Common myeloid progenitor, CD34-positive (primary cell): ENCODE measurements around the gene TBC1D2.

Experiments
- CTCF ChIA-PET: fragments of 350-600 bp; sonication (Branson Sonifier 250); formaldehyde crosslinking; loops from one replicate; lab custom pipeline; 2021; ENCODE audit warnings: antibody characterized with exemption; lab: Charles Lee
- POLR2A ChIA-PET: fragments of 350-600 bp; sonication (Branson Sonifier 250); formaldehyde crosslinking; loops from one replicate; lab custom pipeline; 2021; ENCODE audit warnings: antibody characterized with exemption; lab: Charles Lee
- DNase-seq, 3 donors: peaks; one replicate each; pipeline versions ENCODE4 v3.0.0 to v3.0.0-alpha.2; 2013
- H3K27ac ChIP-seq, 2 experiments: 1 replicate in 1 of 2; 2 replicates in 1 of 2; pipeline ENCODE4 v1.7.0; 2013; ENCODE audit warnings: inconsistent platforms in 2 of 2, low read length in 2 of 2, mild to moderate bottlenecking in 2 of 2, low read depth in 1 of 2, moderate library complexity in 1 of 2; ENCODE audit not compliant: severe bottlenecking in 2 of 2, insufficient read depth in 1 of 2, poor library complexity in 1 of 2
- H3K27me3 ChIP-seq, 5 experiments: replicated peaks in 2 of 5; 1 replicate in 3 of 5; 2 replicates in 2 of 5; pipeline versions ENCODE4 v1.6.1 to v1.7.0; 2013; ENCODE audit warnings: low read length in 4 of 5, mild to moderate bottlenecking in 2 of 5, moderate library complexity in 2 of 5, inconsistent platforms in 1 of 5; ENCODE audit not compliant: insufficient read depth in 5 of 5, control insufficient read depth in 4 of 5
- H3K36me3 ChIP-seq, 4 experiments: 1 replicate in 2 of 4; 2 replicates in 2 of 4; pipeline versions ENCODE4 v1.6.1 to v1.7.0; 2013; ENCODE audit warnings: low read length in 3 of 4, control low read depth in 1 of 4, mild to moderate bottlenecking in 1 of 4; ENCODE audit not compliant: control insufficient read depth in 4 of 4, insufficient read depth in 4 of 4
- H3K4me1 ChIP-seq, 4 experiments: 1 replicate in 3 of 4; 2 replicates in 1 of 4; pipeline versions ENCODE4 v1.6.1 to v1.7.1; 2013; ENCODE audit warnings: low read length in 3 of 4, mild to moderate bottlenecking in 3 of 4, control low read depth in 1 of 4, inconsistent platforms in 1 of 4, moderate library complexity in 1 of 4; ENCODE audit not compliant: control insufficient read depth in 4 of 4, insufficient read depth in 4 of 4; ENCODE audit errors: control extremely low read depth in 1 of 4
- H3K4me3 ChIP-seq, 7 experiments: 1 replicate in 4 of 7; 2 replicates in 3 of 7; pipeline versions ENCODE4 v1.5.1 to v1.7.0; 2013; ENCODE audit warnings: mild to moderate bottlenecking in 7 of 7, low read length in 6 of 7, moderate library complexity in 6 of 7, inconsistent platforms in 2 of 7, low read depth in 2 of 7, control low read depth in 1 of 7; ENCODE audit not compliant: insufficient read depth in 4 of 7, control insufficient read depth in 1 of 7; ENCODE audit errors: extremely low read depth in 1 of 7
- H3K9me3 ChIP-seq, 5 experiments: 1 replicate in 4 of 5; 2 replicates in 1 of 5; pipeline versions ENCODE4 v1.6.1 to v1.7.1; 2013; ENCODE audit warnings: low read length in 4 of 5, mild to moderate bottlenecking in 2 of 5, inconsistent platforms in 1 of 5, low read depth in 1 of 5, moderate library complexity in 1 of 5; ENCODE audit not compliant: control insufficient read depth in 4 of 5, insufficient read depth in 2 of 5; ENCODE audit errors: control extremely low read depth in 1 of 5
- WGBS: methylation state at CpG from one replicate; pipeline ENCODE4 v1.1.5; 2013; ENCODE audit not compliant: insufficient coverage; 5-methylcytosine and 5-hydroxymethylcytosine counted together

The TBC1D2 gene

GRCh38 chr9:98255061-98255577, 330 bp downstream of the TBC1D2 start:
- ChIA-PET CTCF (interaction anchor here (0.7 to 4.0 kb wide), 8 partner anchors 8 to 204 kb away, joined by 3 to 19 read pairs (median 4); no protein-coding TSS in a partner anchor), POLR2A (interaction anchor here (0.6 to 1.5 kb wide), 3 partner anchors 7 to 136 kb away, joined by 3 to 5 read pairs (median 4); partner anchors contain the start of gene TRIM14)
- Histone ChIP-seq H3K4me1 (peaks cover 6 to 33% (median 30%) of the 10 kb centered on the region in 4 experiments), H3K9me3 (no peaks in the 10 kb centered on the region), H3K27ac (peak overlapping the region in 1 of 2 experiments; percentile 60), H3K4me3 (peak overlapping the region; percentile 87 to 97 (median 94)), H3K27me3 (peaks cover 0 to 4% (median 0%) of the 10 kb centered on the region in 5 experiments), H3K36me3 (peaks cover 0 to 11% (median 4%) of the 10 kb centered on the region in 4 experiments)
- WGBS: 0% methylated on average over 33 of the region's 36 CpGs
- peak in 2 of 3 donors; percentile 61 to 73 for DNase-seq

- POLR2A ChIA-PET: interaction anchor here (0.6 kb wide), 1 partner anchor 14 kb away, joined by 4 read pairs; no protein-coding TSS in a partner anchor
- H3K36me3 ChIP-seq: peaks cover 0 to 11% (median 4%) of the 10 kb centered on the region in 4 experiments
- CTCF ChIA-PET: interaction anchor here (0.6 to 4.0 kb wide), 6 partner anchors 13 to 209 kb away, joined by 3 to 19 read pairs (median 4); no protein-coding TSS in a partner anchor
- peak overlapping the region; percentile 87 to 97 (median 94) for H3K4me3 ChIP-seq
- 53% methylated on average over 5 of the region's 5 CpGs for WGBS
- H3K27ac ChIP-seq: peak overlapping the region in 1 of 2 experiments; percentile 60
- no peak for DNase-seq
- H3K4me1 ChIP-seq: peaks cover 6 to 39% (median 37%) of the 10 kb centered on the region in 4 experiments
- H3K9me3 ChIP-seq: no peaks in the 10 kb centered on the region
- H3K27me3 ChIP-seq: peaks cover 0 to 4% (median 0%) of the 10 kb centered on the region in 5 experiments
Observed at GRCh38 chr9:98254228-98255060, 1.0 kb downstream of the TBC1D2 start.

- 90% methylated on average over 2 of the region's 3 CpGs for WGBS
- ChIA-PET CTCF (interaction anchor here (0.6 to 4.0 kb wide), 5 partner anchors 12 to 208 kb away, joined by 3 to 19 read pairs (median 3); no protein-coding TSS in a partner anchor), POLR2A (no interaction called here)
- no peak for DNase-seq
- Histone ChIP-seq H3K27me3 (peaks cover 0 to 4% (median 0%) of the 10 kb centered on the region in 5 experiments), H3K9me3 (no peaks in the 10 kb centered on the region), H3K4me1 (peaks cover 6 to 46% (median 45%) of the 10 kb centered on the region in 4 experiments), H3K27ac (no peak overlapping the region), H3K4me3 (peak overlapping the region in 1 of 7 experiments; percentile 13), H3K36me3 (peaks cover 0 to 11% (median 4%) of the 10 kb centered on the region in 4 experiments)
Observed at GRCh38 chr9:98253565-98253964, 1.9 kb downstream of the TBC1D2 start.

GRCh38 chr9:98251551-98251950, 3.9 kb downstream of the TBC1D2 start:
- CTCF ChIA-PET: interaction anchor here (0.9 to 1.5 kb wide), 2 partner anchors 36 to 137 kb away, joined by 4 to 5 read pairs; no protein-coding TSS in a partner anchor
- no peak overlapping the region for H3K4me3 ChIP-seq

GRCh38 chr9:98249771-98250170, 5.7 kb downstream of the TBC1D2 start:
- H3K27ac ChIP-seq: peak overlapping the region in 1 of 2 experiments; percentile 89
- peaks cover 0 to 11% (median 4%) of the 10 kb centered on the region in 4 experiments for H3K36me3 ChIP-seq
- H3K9me3 ChIP-seq: no peaks in the 10 kb centered on the region
- H3K4me3 ChIP-seq: no peak overlapping the region
- H3K4me1 ChIP-seq: peaks cover 9 to 63% (median 56%) of the 10 kb centered on the region in 4 experiments
- DNase-seq: no peak
- ChIA-PET CTCF (no interaction called here), POLR2A (interaction anchor here (0.6 kb wide), 1 partner anchor 175 kb away, joined by 3 read pairs; no protein-coding TSS in a partner anchor)
- H3K27me3 ChIP-seq: peaks cover 0 to under 1% (median 0%) of the 10 kb centered on the region in 5 experiments
- 96% methylated on average over 2 of the region's 2 CpGs for WGBS

More at GRCh38 chr9:98251551-98251950, 3.9 kb downstream of the TBC1D2 start:
- H3K27ac ChIP-seq: peak overlapping the region in 1 of 2 experiments; percentile 2
- H3K9me3 ChIP-seq: no peaks in the 10 kb centered on the region
- peaks cover 0 to 11% (median 4%) of the 10 kb centered on the region in 4 experiments for H3K36me3 ChIP-seq
- DNase-seq: no peak
- H3K4me1 ChIP-seq: peaks cover 10 to 60% (median 58%) of the 10 kb centered on the region in 4 experiments
- peaks cover 0 to 4% (median 0%) of the 10 kb centered on the region in 5 experiments for H3K27me3 ChIP-seq
- POLR2A ChIA-PET: interaction anchor here (0.7 kb wide), 1 partner anchor 434 kb away, joined by 7 read pairs; no protein-coding TSS in a partner anchor
- 93% methylated on average over 9 of the region's 9 CpGs for WGBS

- 16% methylated on average over 12 of the region's 16 CpGs for whole genome bisulfite sequencing
- no peaks in the 10 kb centered on the region for H3K9me3 ChIP-seq
- peak; percentile 85 to 95 (median 92) for DNase-seq
- peak overlapping the region; percentile 65 to 89 for H3K27ac ChIP-seq
- peak overlapping the region in 3 of 7 experiments; percentile 8 to 45 (median 33) for H3K4me3 ChIP-seq
- H3K36me3 ChIP-seq: peaks cover 0 to 11% (median 4%) of the 10 kb centered on the region in 4 experiments
- ChIA-PET POLR2A (no interaction called here), CTCF (interaction anchor here (0.9 to 3.2 kb wide), 4 partner anchors 7 to 175 kb away, joined by 3 to 13 read pairs (median 4); partner anchors contain the start of gene TBC1D2)
- H3K27me3 ChIP-seq: no peaks in the 10 kb centered on the region
- H3K4me1 ChIP-seq: peaks cover 5 to 55% (median 48%) of the 10 kb centered on the region in 4 experiments
Observed at GRCh38 chr9:98248737-98249474, 6.5 kb downstream of the TBC1D2 start.
